Raji (cell line): Measurements from ENCODE around the gene TIMP3.

Experiments used
- POLR2A ChIP-seq: IDR thresholded peaks from 2 replicates; pipeline ENCODE4 v1.6.1; 2011; ENCODE audit warnings: low read depth, low read length, control low read depth; ENCODE audit not compliant: insufficient read depth

The TIMP3 gene

DNA sequence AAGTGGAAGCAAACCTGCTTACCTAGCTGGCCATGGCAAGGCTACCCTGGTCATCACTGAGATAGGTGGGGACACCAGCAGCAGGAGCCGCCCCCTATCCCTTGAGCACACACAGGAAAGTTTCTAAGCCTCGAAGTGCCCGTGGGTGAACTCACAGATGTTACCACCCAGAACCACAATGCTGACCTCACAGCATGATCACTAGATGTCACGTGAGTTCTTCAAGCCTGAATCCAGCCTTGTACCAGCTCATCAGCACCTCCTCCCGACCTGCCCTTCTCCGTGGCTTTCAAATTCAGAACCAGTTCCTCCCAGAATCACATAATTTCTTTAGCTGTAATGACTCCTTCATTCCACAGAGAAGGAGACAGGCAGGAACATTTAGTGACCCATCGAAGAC, 24.7 kb upstream of the TIMP3 start:
- no peak for TF ChIP-seq POLR2A

DNA sequence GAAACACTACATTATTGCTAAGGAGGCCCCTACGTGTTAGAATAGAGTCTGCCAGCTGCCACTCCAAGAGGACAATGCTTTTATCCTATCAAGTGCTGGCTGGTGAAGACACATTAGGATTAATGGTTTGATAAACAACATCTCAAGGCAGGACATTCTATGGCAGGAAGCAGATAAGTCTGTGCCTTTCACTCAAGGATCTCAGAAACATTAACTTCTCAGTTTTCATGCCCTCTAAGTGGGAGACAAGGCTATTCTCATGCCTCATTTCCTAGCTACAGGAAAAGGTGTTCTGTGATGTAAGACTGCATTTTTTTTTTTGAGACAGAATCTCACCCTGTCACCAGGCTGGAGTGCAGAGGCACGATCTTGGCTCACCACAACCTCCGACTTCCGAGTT, 23.5 kb upstream of the TIMP3 start:
- TF ChIP-seq POLR2A = no peak

DNA sequence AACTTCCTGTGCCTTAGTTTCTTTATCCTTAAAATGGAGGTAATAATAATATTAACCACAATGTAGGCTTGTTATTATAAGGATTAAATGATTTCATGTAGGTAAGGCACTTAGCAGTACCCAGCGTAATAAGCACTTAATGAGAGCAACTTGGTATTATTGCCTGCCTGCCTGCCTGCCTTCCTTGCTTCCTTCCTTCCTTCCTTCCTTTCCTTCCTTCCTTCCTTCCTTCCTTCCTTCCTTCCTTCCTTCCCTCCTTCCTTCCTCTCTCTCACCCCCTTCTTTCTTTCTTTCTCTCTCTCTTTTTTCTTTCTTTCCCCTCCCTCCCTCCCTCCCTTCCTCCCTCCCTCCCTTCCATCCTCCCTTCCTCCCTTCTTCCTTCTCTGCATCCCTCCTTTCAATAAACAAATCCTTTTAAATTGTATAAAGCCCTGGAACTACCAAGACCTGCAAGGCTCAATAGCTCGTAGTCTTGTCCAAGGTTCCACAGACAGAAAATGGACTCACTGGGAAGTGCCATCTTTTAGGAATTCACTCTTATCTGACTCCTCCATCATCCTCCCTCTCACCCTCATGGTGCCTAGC, 20.7 kb upstream of the TIMP3 start:
- no peak for TF ChIP-seq POLR2A

DNA sequence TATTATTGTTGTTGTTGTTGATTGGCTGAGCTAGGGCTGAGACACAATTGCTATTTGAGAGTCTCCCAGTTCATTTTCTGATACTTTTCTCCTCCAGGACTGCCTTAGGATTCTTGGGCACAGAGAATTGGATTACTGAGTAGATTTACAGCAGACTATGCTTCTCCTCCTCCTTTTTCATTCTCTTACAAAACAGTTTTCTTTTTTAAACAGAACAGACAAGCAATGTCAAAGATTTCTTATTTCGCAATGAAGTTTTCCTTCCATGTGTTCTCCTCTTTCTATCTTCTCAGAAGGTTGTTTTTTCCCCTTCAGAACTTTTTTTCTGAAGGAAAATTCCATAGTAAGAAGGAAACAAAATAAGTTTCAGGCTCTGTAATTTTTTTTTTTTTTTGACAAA, 19.8 kb upstream of the TIMP3 start:
- no peak for TF ChIP-seq POLR2A

DNA sequence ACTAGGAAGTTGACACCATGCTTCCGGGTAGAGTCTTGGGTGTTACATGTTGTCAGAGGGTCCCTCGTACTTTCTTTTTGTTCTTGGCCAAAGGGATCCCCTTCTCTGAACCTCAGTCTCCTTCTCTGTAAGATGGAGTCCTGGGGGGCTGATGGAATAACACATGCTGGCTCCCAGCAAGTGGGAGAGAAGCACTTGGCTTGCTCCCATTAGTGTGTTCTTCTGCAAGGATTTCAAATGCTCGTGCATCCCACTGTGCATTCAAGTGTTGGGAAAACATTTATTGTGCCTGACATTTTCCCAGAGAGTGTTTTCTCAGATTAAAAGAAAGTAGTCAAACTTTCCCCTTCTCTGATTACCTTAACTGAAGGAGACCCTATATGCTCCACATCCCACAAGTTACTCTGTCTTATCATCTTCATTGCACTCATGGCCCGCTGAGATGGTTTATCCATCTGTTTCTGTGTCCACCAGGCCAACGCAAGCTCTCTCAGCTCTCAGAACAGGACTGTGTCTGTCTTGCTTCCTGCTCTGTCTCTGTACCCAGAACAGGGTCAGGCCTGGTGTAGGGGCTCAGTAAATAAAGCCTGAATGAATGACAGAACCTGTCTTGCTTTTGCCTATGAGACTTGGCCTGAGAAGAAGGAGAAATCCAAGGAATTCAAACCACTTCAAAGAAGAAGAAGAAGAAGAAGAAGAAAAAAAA, 16.0 kb upstream of the TIMP3 start:
- no peak for TF ChIP-seq POLR2A

DNA sequence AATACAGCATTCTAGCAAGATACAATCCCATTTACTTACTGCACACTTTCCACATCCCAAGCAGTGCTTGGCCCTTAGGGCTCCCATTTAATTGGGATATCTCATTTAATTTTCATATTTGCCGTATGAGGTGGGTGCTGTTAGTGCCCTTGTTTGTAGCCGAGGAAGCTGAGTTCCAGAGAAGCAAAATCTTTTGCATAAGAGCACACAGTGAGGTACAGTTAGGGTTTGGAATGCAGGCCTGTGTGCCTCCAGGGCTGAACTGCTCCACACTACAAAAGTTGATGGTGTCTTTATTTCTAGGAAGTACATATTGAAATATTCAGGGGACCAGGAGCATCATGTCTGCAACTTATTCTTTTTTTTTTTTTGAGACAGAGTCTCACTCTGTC, 15.5 kb upstream of the TIMP3 start:
- TF ChIP-seq POLR2A = no peak

DNA sequence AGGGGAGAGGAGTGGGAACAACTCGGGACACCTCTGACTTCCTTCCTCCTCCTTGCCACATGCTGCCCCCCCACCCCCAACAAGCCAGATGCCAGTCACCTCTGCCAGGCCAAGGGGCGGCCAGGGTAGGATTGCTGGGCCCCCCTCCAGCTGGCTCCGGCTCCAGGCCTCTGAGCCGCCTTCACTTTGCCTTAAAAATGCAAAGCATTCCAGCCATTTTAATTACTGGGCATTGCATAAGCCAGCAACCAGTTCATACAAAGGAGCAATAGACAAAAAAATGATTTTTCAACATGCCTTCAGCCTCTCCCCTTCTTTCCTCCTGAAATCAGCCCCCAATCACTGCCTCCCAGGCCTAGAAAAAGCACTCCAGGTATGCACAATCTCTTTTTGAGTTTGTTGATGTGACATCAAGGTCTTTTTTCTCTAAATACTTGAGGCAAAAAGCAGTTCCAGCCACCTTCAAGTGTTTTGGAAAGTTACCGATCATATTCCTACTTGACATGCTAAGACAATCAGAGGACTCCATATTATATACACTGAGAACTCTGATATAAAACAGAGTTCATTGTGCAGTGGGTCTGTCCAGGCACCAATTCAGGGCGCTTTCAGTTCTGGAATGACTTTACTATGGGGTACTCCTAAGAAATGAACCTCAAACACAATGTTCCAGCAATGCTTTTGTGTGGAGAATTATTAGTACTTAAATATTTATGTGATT, 12.4 kb upstream of the TIMP3 start:
- no peak for TF ChIP-seq POLR2A

DNA sequence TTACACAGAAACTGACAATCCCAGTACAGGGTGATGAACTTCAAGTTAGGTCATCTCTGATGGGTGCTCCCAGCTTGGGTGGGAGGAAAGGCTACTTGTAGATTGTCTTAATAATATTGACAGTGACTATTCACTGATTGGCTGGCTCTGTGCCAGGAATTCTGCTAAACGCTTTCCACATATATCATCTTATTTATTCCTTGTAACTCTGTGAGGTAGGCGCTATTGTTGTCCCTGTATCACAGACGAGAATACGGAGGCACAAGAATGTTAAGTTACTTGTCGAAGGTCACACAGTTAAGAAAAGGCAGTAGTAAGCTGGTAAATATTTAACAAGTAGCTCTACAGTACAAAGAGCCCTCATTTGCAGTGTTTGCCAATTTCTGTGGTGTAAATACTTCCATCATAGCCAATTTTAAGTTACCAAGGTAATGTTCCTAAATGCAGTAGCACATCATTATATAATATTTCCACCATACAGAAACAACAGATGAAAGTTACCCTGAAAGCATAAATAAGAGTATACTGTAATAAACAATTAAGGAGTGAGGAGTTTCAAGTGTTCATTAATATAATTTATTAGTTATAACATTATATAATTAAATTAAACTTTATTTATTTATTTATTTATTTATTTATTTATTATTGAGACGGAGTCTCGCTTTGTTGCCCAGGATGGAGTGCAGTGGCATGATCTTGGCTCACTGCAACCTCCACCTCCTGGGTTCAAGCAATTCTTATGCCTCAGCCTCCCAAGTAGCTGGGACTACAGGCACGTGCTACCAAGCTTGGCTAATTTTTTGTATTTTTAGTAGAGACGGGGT, 11.5 kb upstream of the TIMP3 start:
- TF ChIP-seq POLR2A = no peak

DNA sequence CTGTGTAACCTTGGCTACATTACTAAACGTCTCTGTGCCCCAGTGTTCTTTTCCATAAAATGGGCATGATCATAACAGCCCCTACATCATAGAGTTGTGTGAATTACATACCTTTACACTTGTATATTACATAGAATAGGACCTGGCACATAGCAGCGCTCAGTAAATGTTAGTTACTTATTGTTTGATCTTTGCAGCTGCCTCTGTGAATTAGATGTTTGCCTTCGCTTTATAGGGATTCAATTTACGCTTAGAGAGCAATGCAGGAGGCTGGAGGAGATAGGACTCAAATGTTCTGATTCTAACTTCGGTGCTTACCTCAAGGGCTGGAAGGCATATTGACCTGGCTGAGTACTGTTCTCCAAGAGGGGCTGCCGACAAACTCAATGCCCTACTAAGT, 10.4 kb upstream of the TIMP3 start:
- TF ChIP-seq POLR2A = no peak

DNA sequence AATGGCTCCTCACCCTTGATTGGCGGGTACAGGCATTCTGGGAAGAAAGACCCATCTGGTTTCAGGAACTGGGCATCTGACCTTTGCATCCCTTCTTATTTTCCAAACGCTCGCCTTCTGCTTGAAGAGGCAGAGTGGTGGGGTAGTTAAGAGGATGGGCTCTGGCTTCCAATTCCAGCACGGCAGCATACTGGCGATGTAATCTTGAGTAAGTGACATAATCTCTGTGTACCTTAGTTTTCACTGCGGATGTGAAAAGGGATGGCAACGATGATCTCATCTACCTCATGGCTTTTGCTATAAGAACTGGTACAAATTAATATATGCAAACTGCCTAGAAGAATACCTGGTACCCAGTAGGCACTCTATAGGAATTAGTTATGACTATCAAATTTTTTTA, 10.0 kb upstream of the TIMP3 start:
- TF ChIP-seq POLR2A = no peak

DNA sequence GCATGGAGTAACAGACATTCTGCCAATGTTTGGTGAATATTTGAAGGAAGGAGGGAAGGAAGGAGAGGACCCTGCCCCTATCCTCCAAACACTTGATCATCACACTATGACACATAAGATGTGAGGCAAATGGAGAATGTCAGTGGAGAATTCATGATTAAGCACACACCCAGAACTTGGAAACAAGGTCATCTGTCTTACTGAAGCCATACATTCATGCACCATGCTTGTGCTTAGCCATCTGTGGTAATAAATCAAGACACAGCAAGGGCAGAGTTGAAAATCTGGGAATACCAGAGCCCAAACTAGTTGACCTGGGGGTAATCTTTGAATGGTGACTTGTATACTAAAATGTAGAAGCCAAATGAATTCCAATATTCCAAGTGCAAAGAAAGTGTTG, 7.9 kb upstream of the TIMP3 start:
- TF ChIP-seq POLR2A = no peak

DNA sequence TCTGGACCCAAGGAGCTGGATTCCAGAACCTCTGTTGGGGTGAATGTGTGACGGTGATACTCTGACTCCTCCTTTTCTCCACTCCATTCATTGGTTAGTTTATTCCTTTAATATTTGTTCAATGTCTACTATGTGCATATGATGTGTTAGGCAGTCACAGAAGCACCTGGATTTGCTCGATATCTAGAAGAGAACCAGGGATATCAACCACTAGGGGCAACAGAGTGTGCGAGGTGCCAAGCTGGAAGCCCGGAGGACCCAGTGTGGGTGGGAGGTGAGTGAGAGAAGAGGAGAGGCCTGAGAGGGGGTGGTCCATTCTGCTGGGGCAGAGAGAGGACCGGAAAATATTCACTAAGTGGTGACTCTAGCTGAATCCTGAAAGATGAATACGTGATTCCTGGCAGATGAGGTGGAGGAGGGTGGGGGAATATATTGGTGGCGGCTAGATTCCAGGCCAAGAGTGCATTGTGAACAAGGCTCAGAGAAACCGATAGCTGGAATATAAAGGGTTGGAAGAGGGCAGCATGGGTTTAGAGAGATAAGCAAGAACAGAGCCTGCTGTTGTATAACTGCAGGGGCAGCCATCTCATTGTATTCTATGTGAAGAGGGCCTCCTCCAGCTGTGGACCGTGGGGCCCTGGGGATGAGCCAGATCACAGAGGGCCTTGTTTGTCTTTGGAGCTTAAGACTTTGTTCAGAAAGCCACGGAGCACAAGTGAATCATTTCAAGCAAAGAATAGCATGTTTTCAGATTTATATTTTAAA, 6.9 kb upstream of the TIMP3 start:
- no peak for TF ChIP-seq POLR2A

DNA sequence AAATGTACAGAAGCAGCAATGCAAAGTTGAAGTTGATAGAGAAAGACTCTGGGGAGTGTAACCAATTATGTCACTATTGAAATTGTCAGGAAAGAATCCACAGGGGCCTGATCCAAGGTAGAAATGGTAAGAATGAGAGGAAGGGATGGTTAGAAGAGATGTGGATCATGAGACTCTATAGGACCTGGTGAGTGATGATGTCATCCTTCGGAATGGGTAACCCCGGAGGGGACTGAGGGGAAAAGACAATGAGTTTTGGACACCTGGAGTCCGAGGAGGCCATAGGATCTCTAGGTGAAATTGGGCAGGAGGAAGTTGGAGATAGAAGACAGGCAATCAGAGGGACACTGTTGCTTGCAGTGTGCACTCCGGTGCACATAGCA, 6.3 kb upstream of the TIMP3 start:
- no peak for TF ChIP-seq POLR2A

DNA sequence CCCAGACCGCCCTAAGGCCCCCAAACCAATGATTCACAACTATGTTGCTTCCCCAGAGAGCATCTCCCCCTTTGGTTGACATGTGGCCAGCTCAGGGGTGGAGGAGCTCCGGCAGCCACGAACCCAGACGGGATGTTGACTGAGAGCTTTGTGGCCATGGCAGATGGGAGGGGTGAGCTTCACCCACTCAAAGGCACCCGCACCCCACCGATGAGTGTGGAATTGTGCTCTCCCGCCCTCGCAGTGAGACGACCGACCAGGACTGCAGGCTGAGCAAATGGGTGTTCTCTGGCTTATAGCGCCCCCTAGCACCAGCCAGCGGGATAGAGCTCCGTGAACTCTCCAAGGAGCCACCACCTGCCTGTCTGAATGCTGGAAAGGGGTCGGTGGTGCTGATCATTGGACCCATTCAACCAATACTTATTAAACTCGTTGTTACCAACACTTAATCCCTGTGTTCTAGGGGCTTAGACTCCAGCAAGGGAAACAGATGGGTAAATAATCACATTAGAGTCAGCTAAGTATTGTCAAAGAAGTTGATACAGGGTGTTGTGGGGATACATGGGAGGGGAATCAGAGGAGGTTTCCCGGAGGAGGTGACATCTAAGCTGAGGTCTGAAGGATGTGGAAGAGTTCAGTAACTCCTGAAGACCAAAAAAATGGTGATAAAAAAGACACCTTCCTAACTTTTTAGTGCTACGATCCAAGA, 4.5 kb upstream of the TIMP3 start:
- no peak for TF ChIP-seq POLR2A

DNA sequence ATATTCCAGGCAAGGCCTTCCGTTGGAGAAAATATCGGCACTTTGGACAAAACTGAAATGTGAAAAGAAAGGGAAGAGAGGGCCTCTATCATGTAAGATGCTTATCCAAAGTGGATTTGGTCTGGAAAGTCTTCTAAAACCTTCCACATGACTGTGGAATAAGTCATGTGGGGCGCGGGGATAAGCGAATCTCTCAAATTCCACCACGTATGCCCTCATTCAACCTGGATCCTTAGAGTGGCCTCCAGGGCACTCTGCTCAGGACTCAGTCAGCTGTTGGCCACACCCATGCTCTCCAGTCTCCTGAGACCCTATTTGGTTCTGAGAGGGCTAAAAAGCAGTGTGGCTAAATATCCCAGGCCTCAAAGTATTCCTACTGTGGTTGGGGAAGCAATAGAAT, 2.0 kb upstream of the TIMP3 start:
- TF ChIP-seq POLR2A = no peak
